Mesenchymal stem cell (in vitro differentiated cells and primary cell): ENCODE results near the gene SCAPER.

Experiments used
- DNase-seq: peaks from one replicate; pipeline ENCODE4 v3.0.0-alpha.2; 2013
- H2AFZ ChIP-seq: one replicate; pipeline ENCODE4 v1.6.1; 2013; ENCODE audit warnings: low read depth, mild to moderate bottlenecking, control low read depth, inconsistent platforms, low read length, moderate library complexity
- H2AK5ac ChIP-seq: 2 replicates; pipeline ENCODE4 v1.6.1; 2013; ENCODE audit warnings: low read length, moderate library complexity, mild to moderate bottlenecking, inconsistent platforms; ENCODE audit not compliant: severe bottlenecking
- H2BK120ac ChIP-seq: one replicate; pipeline ENCODE4 v1.6.1; 2013; ENCODE audit warnings: low read depth, mild to moderate bottlenecking, inconsistent platforms, low read length, moderate library complexity
- H2BK12ac ChIP-seq, 2 experiments: one replicate each; pipeline ENCODE4 v1.6.1; 2013; ENCODE audit warnings: inconsistent platforms in 2 of 2, low read length in 2 of 2, mild to moderate bottlenecking in 2 of 2, moderate library complexity in 2 of 2, control low read depth in 1 of 2
- H2BK15ac ChIP-seq: one replicate; pipeline ENCODE4 v1.6.1; 2013; ENCODE audit warnings: mild to moderate bottlenecking, low read depth, inconsistent platforms; ENCODE audit not compliant: poor library complexity, severe bottlenecking
- H2BK5ac ChIP-seq: 2 replicates; pipeline ENCODE4 v1.6.1; 2013; ENCODE audit warnings: low read depth, mild to moderate bottlenecking, low read length, control low read depth, inconsistent platforms; ENCODE audit not compliant: poor library complexity, severe bottlenecking
- H3K14ac ChIP-seq, 2 experiments: one replicate each; pipeline ENCODE4 v1.6.1; 2013; ENCODE audit warnings: inconsistent platforms in 2 of 2, low read length in 2 of 2, control low read depth in 1 of 2, mild to moderate bottlenecking in 1 of 2, moderate library complexity in 1 of 2
- H3K18ac ChIP-seq, 2 experiments: one replicate each; pipeline ENCODE4 v1.6.1; 2013; ENCODE audit warnings: inconsistent platforms in 2 of 2, low read length in 2 of 2, control low read depth in 1 of 2, low read depth in 1 of 2, mild to moderate bottlenecking in 1 of 2
- H3K23ac ChIP-seq, 2 experiments: one replicate each; pipeline ENCODE4 v1.6.1; 2013; ENCODE audit warnings: inconsistent platforms in 2 of 2, low read length in 2 of 2, mild to moderate bottlenecking in 2 of 2, moderate library complexity in 2 of 2, control low read depth in 1 of 2
- H3K27ac ChIP-seq: 2 replicates; pipeline ENCODE4 v1.5.1; 2013; ENCODE audit warnings: mild to moderate bottlenecking, moderate library complexity, low read length, control low read depth, inconsistent platforms; ENCODE audit not compliant: poor library complexity, severe bottlenecking
- H3K27me3 ChIP-seq, 2 experiments: 2 replicates each; pipeline versions ENCODE4 v1.6.1 to v1.7.0; 2013; ENCODE audit warnings: low read length in 2 of 2, mild to moderate bottlenecking in 2 of 2, moderate library complexity in 2 of 2, control low read depth in 1 of 2, inconsistent platforms in 1 of 2; ENCODE audit not compliant: control insufficient read depth in 1 of 2, insufficient read depth in 1 of 2
- H3K36me3 ChIP-seq, 2 experiments: 2 replicates each; pipeline versions ENCODE4 v1.6.1 to v1.7.0; 2013; ENCODE audit warnings: low read length in 2 of 2, control low read depth in 1 of 2, inconsistent platforms in 1 of 2, low read depth in 1 of 2, mild to moderate bottlenecking in 1 of 2; ENCODE audit not compliant: insufficient read depth in 2 of 2, control insufficient read depth in 1 of 2
- H3K4ac ChIP-seq, 2 experiments: one replicate each; pipeline ENCODE4 v1.6.1; 2013; ENCODE audit warnings: inconsistent platforms in 2 of 2, low read length in 2 of 2, mild to moderate bottlenecking in 2 of 2, moderate library complexity in 2 of 2, control low read depth in 1 of 2, low read depth in 1 of 2
- H3K4me1 ChIP-seq: 2 replicates; pipeline ENCODE4 v1.6.1; 2013; ENCODE audit warnings: low read depth, low read length, control low read depth; ENCODE audit not compliant: control insufficient read depth, insufficient read depth
- H3K4me2 ChIP-seq: 2 replicates; pipeline ENCODE4 v1.6.1; 2013; ENCODE audit warnings: low read length, mild to moderate bottlenecking, inconsistent platforms; ENCODE audit not compliant: poor library complexity, severe bottlenecking
- H3K4me3 ChIP-seq, 2 experiments: 2 replicates each; pipeline versions ENCODE4 v1.5.1 to v1.7.0; 2013; ENCODE audit warnings: low read length in 2 of 2, mild to moderate bottlenecking in 2 of 2, control low read depth in 1 of 2, low read depth in 1 of 2; ENCODE audit not compliant: insufficient read depth in 1 of 2
- H3K79me1 ChIP-seq: replicated peaks from 2 replicates; pipeline ENCODE4 v1.6.1; 2013; ENCODE audit warnings: mild to moderate bottlenecking, control low read depth, low read length, inconsistent platforms; ENCODE audit not compliant: poor library complexity, severe bottlenecking
- H3K9ac ChIP-seq: 2 replicates; pipeline ENCODE4 v1.7.0; 2013; ENCODE audit warnings: mild to moderate bottlenecking, low read length, moderate library complexity
- H3K9me3 ChIP-seq: 2 replicates; pipeline ENCODE4 v1.7.0; 2013; ENCODE audit warnings: mild to moderate bottlenecking, low read length; ENCODE audit not compliant: control insufficient read depth
- H4K8ac ChIP-seq: one replicate; pipeline ENCODE4 v1.6.1; 2013; ENCODE audit warnings: inconsistent platforms, mild to moderate bottlenecking, low read length, moderate library complexity
- H4K91ac ChIP-seq: one replicate; pipeline ENCODE4 v1.6.1; 2013; ENCODE audit warnings: mild to moderate bottlenecking, low read length, inconsistent platforms
- WGBS: methylation state at CpG from one replicate; pipeline ENCODE4 v1.1.7; 2013; ENCODE audit warnings: mixed read lengths; 5-methylcytosine and 5-hydroxymethylcytosine counted together

SCAPER gene

DNA sequence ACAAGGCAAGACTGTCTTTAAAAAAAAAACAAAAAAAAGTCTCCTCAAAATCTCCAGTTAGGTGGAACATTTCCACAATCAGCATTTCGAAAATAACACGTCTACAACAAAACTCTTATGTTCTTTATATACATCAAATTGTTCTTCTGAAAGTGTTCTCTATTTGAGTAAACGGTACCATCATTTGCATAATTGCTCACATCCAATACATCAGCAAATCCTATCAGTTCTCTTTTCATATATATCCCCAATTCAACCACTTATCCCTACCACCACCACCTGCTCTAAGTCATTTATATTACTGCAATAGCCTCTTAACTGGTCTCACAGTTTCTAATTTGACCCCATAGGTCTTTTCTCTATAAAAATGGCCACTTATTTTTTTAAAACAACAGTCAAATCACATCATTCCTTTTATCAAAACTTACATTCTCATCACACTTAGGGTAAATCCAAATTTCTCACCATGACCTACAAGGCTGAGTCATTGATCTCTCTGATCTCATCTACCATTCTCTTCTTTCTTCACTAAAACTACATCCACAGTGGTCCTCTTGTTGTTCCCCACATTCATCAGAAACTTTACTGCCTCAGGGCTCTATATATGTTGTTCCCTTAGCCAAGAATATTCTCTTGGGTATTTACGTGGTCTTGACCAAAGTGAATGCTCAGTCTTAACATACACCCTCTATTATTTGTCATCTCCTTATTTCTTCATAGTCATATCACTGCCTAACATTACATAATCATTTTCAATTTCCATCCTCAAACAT lies 237.0 kb downstream of the SCAPER start:
- H2BK15ac ChIP-seq, result no peak overlapping the region
- H3K23ac ChIP-seq, result no peak overlapping the region
- DNase-seq, result no peak
- H3K9me3 ChIP-seq, result no peaks in the 10 kb centered on the region
- no peak overlapping the region for H2BK12ac ChIP-seq
- H3K18ac ChIP-seq, result no peak overlapping the region
- no peak overlapping the region for H3K27ac ChIP-seq
- no peak overlapping the region for H3K4ac ChIP-seq
- no peak overlapping the region for H3K14ac ChIP-seq
- no peak overlapping the region for H4K8ac ChIP-seq
- H3K4me2 ChIP-seq, result no peak overlapping the region
- no peak overlapping the region for H2BK120ac ChIP-seq
- 98% methylated on average over 4 of the region's 4 CpGs for WGBS
- no peak overlapping the region for H2AFZ ChIP-seq
- no peaks in the 10 kb centered on the region for H3K27me3 ChIP-seq
- H2BK5ac ChIP-seq, result no peak overlapping the region
- peaks cover 0 to 6% of the 10 kb centered on the region in 2 experiments for H3K36me3 ChIP-seq
- no peak overlapping the region for H3K4me3 ChIP-seq
- no peaks in the 10 kb centered on the region for H3K4me1 ChIP-seq
- H3K9ac ChIP-seq, result no peak overlapping the region
- H3K79me1 ChIP-seq, result no peaks in the 10 kb centered on the region
- H2AK5ac ChIP-seq, result no peak overlapping the region
- H4K91ac ChIP-seq, result no peak overlapping the region

- no peak overlapping the region for H3K27ac ChIP-seq
- DNase-seq, result no peak
- no peaks in the 10 kb centered on the region for H3K27me3 ChIP-seq
- H2BK120ac ChIP-seq, result no peak overlapping the region
- H2AFZ ChIP-seq, result no peak overlapping the region
- no peak overlapping the region for H3K4ac ChIP-seq
- no peak overlapping the region for H3K4me2 ChIP-seq
- H3K14ac ChIP-seq, result no peak overlapping the region
- no peaks in the 10 kb centered on the region for H3K4me1 ChIP-seq
- H2BK12ac ChIP-seq, result no peak overlapping the region
- H4K91ac ChIP-seq, result no peak overlapping the region
- no peak overlapping the region for H2BK5ac ChIP-seq
- no peaks in the 10 kb centered on the region for H3K79me1 ChIP-seq
- no peak overlapping the region for H2AK5ac ChIP-seq
- no peak overlapping the region for H4K8ac ChIP-seq
- H3K23ac ChIP-seq, result no peak overlapping the region
- H3K18ac ChIP-seq, result no peak overlapping the region
- H2BK15ac ChIP-seq, result no peak overlapping the region
- WGBS, result 94% methylated on average over 5 of the region's 5 CpGs
- H3K9me3 ChIP-seq, result no peaks in the 10 kb centered on the region
- no peak overlapping the region for H3K4me3 ChIP-seq
- peaks cover 0 to 6% of the 10 kb centered on the region in 2 experiments for H3K36me3 ChIP-seq
- H3K9ac ChIP-seq, result no peak overlapping the region
These were observed 240.2 kb downstream of the SCAPER start for GRCh38 chr15:76664895-76665294.

GRCh38 chr15:76664411-76664810 lies 240.7 kb downstream of the SCAPER start:
- no peak for DNase-seq
- no peak overlapping the region for H2BK15ac ChIP-seq
- H4K91ac ChIP-seq, result no peak overlapping the region
- H3K9me3 ChIP-seq, result no peaks in the 10 kb centered on the region
- H3K4me2 ChIP-seq, result no peak overlapping the region
- H2BK5ac ChIP-seq, result no peak overlapping the region
- no peaks in the 10 kb centered on the region for H3K79me1 ChIP-seq
- H3K23ac ChIP-seq, result no peak overlapping the region
- H3K14ac ChIP-seq, result no peak overlapping the region
- no peak overlapping the region for H3K4me3 ChIP-seq
- H3K27ac ChIP-seq, result no peak overlapping the region
- no peaks in the 10 kb centered on the region for H3K4me1 ChIP-seq
- WGBS, result 100% methylated on average over 1 of the region's 2 CpGs
- no peak overlapping the region for H4K8ac ChIP-seq
- H3K36me3 ChIP-seq, result peaks cover 0 to 6% of the 10 kb centered on the region in 2 experiments
- no peak overlapping the region for H2AFZ ChIP-seq
- H3K18ac ChIP-seq, result no peak overlapping the region
- no peak overlapping the region for H3K9ac ChIP-seq
- no peak overlapping the region for H2BK12ac ChIP-seq
- no peaks in the 10 kb centered on the region for H3K27me3 ChIP-seq
- no peak overlapping the region for H2BK120ac ChIP-seq
- H2AK5ac ChIP-seq, result no peak overlapping the region
- no peak overlapping the region for H3K4ac ChIP-seq

DNA sequence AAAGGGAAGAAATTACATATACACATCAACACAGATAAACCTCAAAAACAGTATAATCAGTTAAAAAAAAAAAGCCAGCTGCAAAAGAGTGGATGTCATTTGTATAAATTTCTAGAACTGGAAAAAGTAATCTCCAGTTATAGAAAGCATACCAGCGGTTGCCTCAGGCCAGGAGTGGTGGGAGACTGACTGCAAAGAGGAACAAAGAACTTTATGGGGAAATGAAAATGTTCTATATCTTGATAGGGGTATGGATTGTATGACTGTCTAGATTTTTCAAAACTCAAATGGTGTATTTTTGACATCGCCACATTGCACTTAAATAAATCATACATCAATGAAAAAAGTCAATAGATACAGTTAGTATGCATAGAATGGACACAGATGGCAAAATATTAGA lies 241.6 kb downstream of the SCAPER start:
- Histone ChIP-seq H3K27ac (no peak overlapping the region), H3K18ac (no peak overlapping the region), H2AFZ (no peak overlapping the region), H4K91ac (no peak overlapping the region), H2BK120ac (no peak overlapping the region), H2BK15ac (no peak overlapping the region), H2AK5ac (no peak overlapping the region), H3K4me3 (no peak overlapping the region), H2BK12ac (no peak overlapping the region), H3K27me3 (no peaks in the 10 kb centered on the region), H3K23ac (no peak overlapping the region), H3K79me1 (no peaks in the 10 kb centered on the region), H3K4ac (no peak overlapping the region), H3K9me3 (no peaks in the 10 kb centered on the region), H3K4me1 (no peaks in the 10 kb centered on the region), H2BK5ac (no peak overlapping the region), H4K8ac (no peak overlapping the region), H3K9ac (no peak overlapping the region), H3K4me2 (no peak overlapping the region), H3K36me3 (peaks cover 0 to 6% of the 10 kb centered on the region in 2 experiments), H3K14ac (no peak overlapping the region)
- DNase-seq, result no peak
- 100% methylated on average over 1 of the region's 2 CpGs for WGBS
